HG02571 (cell line): ENCODE measurements around the gene C19orf44.

Experiments used
- ATAC-seq: cut with Tn5 transposase; IDR thresholded peaks from one replicate; pipeline ENCODE4 v1.9.1; 2021; ENCODE audit warnings: mild to moderate bottlenecking, moderate library complexity; ENCODE audit not compliant: unreplicated experiment

C19orf44 gene

GRCh38 chr19:16516381-16516780 is 20.2 kb downstream of the C19orf44 start:
- no peak for ATAC-seq

GRCh38 chr19:16516923-16517610 is 20.9 kb downstream of the C19orf44 start:
- no peak for ATAC-seq

GRCh38 chr19:16518061-16518460 is 21.9 kb downstream of the C19orf44 start:
- ATAC-seq = no peak

GRCh38 chr19:16518483-16519229 is 22.5 kb downstream of the C19orf44 start:
- ATAC-seq = no peak

GRCh38 chr19:16519230-16519687 is 23.1 kb downstream of the C19orf44 start:
- ATAC-seq = no peak

GRCh38 chr19:16520074-16520973 is 24.1 kb downstream of the C19orf44 start:
- ATAC-seq = no peak

GRCh38 chr19:16520986-16521624 is 24.9 kb downstream of the C19orf44 start:
- ATAC-seq = no peak

- no peak for ATAC-seq
Measured at GRCh38 chr19:16521715-16522289, 25.6 kb downstream of the C19orf44 start.

GRCh38 chr19:16522559-16523377 is 26.6 kb downstream of the C19orf44 start:
- ATAC-seq = no peak

- ATAC-seq = no peak
Measured at GRCh38 chr19:16524991-16525734, 29.0 kb downstream of the C19orf44 start.

GRCh38 chr19:16525751-16526481 is 29.7 kb downstream of the C19orf44 start:
- ATAC-seq = no peak

- ATAC-seq = no peak
Measured at GRCh38 chr19:16527334-16527935, 31.2 kb downstream of the C19orf44 start.

- no peak for ATAC-seq
Measured at GRCh38 chr19:16527971-16528521, 31.9 kb downstream of the C19orf44 start.

GRCh38 chr19:16529466-16530144 is 33.4 kb downstream of the C19orf44 start:
- ATAC-seq = no peak

GRCh38 chr19:16530540-16531379 is 34.6 kb downstream of the C19orf44 start:
- no peak for ATAC-seq

GRCh38 chr19:16531380-16531669 is 35.1 kb downstream of the C19orf44 start:
- ATAC-seq = no peak
